ENCODE results near the gene UCK2. TPM values are rescaled to one million over a fixed set of nuclear protein-coding genes. Genes with fewer than 3 reads are reported as not detected.

Gene UCK2
- total and polyA plus RNA-seq, 2 experiments from 2014 or later, result 101 to 149 TPM

DNA sequence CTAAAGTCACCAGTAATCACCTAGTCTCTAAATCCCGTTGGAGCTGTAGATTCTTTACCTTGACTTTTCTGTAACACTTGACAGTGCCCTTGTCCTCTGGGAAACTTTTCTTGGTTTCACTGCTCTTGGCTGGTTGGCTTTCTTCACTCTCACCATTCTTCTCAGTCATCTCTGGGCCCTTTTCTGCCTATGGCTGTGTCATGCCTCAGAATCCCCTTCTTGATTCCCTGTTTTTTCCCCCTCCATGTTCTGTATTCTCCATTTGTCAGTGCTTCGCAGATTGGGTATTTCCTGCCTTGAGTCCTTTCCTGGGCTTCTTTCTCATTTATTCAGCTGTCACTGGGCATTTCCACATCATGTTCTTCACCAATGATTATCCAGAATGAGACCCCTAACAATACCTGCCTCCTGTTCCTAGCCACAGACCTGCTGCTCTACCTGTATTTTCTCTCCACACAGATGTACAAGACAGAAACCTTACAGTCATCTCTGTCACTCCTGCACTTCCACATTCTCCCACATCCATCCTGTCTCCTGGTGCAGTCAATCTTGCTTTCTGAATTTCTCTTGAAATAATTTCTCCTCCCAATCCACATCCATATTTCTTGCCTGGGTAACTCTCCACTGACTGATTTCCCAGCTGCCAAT, 14.7 kb downstream of the UCK2 start (continued):
- TF ChIP-seq ZNF114 (CRISPR knock-in tag; IDR thresholded peaks at IDR 0.05), result no peak
- no peak for TF ChIP-seq CTCF (conservative IDR thresholded peaks at IDR 0.05; ENCODE audit: low read depth in 2 of 2)
- TF ChIP-seq STAT1 (IDR thresholded peaks at IDR 0.05; ENCODE audit: unreplicated experiment), result no peak
- no peak for TF ChIP-seq POLR2AphosphoS5 (IDR thresholded peaks at IDR 0.05; ENCODE audit: low read depth)
- TF ChIP-seq, protein P1, sequence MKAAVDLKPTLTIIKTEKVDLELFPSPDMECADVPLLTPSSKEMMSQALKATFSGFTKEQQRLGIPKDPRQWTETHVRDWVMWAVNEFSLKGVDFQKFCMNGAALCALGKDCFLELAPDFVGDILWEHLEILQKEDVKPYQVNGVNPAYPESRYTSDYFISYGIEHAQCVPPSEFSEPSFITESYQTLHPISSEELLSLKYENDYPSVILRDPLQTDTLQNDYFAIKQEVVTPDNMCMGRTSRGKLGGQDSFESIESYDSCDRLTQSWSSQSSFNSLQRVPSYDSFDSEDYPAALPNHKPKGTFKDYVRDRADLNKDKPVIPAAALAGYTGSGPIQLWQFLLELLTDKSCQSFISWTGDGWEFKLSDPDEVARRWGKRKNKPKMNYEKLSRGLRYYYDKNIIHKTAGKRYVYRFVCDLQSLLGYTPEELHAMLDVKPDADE (IDR thresholded peaks at IDR 0.05), result no peak
- TF ChIP-seq ZNF331 (CRISPR knock-in tag; IDR thresholded peaks at IDR 0.05; ENCODE audit: low read depth), result no peak
- no peak for TF ChIP-seq NANOG (IDR thresholded peaks at IDR 0.05; ENCODE audit: borderline replicate concordance)

- peaks cover 94% of the 10 kb centered on the region for H4K20me1 ChIP-seq (replicated peaks; ENCODE audit: insufficient read depth)
- H3K9me2 ChIP-seq (ENCODE audit: insufficient read depth), result no peaks in the 10 kb centered on the region
- no peak for TF ChIP-seq NANOG (IDR thresholded peaks at IDR 0.05; ENCODE audit: borderline replicate concordance)
- TF ChIP-seq ZNF331 (CRISPR knock-in tag; IDR thresholded peaks at IDR 0.05; ENCODE audit: low read depth), result no peak
- no peak for TF ChIP-seq POLR2AphosphoS5 (IDR thresholded peaks at IDR 0.05; ENCODE audit: low read depth)
- TF ChIP-seq CTCF (conservative IDR thresholded peaks at IDR 0.05; ENCODE audit: low read depth in 2 of 2), result no peak
- H3K4me2 ChIP-seq, result peak overlapping the region; percentile 68; the same call in 1 of the 2 replicates
- peaks cover 4% of the 10 kb centered on the region; the same call in 1 of the 2 replicates for H3F3A ChIP-seq (replicated peaks; ENCODE audit: low read depth)
- Mint-ChIP-seq H3K27me3 (ENCODE audit: insufficient read depth, low read depth, poor library complexity) (peaks cover 9% of the 10 kb centered on the region), H3K27ac (no peak overlapping the region), H3K4me1 (peaks cover 56% of the 10 kb centered on the region), H3K36me3 (ENCODE audit: low read depth) (0 out of 3 replicates have a peak, but pooled peaks cover 6% of the 10 kb centered on the region), H3K4me3 (no peak overlapping the region; the same call in 2 of the 3 replicates), H3K9me3 (no peaks in the 10 kb centered on the region)
- no peak overlapping the region for H2AFZ ChIP-seq
- no peaks in the 10 kb centered on the region for H3K27me3 ChIP-seq (ENCODE audit: insufficient read depth)
- peaks cover 69% of the 10 kb centered on the region for H3K4me1 ChIP-seq (ENCODE audit: insufficient read depth)
- peaks cover 100% of the 10 kb centered on the region for H3K79me2 ChIP-seq (replicated peaks; ENCODE audit: insufficient read depth)
- no peak overlapping the region for H3K4me3 ChIP-seq
- DNase-seq (ENCODE audit: low spot score) (no peak), ATAC-seq (0 out of 3 replicates have a peak, but pooled peaks have one; percentile 16)
- H3K27ac ChIP-seq (ENCODE audit: low read depth), result no peak overlapping the region
- H3K36me3 ChIP-seq (ENCODE audit: insufficient read depth), result no peaks in the 10 kb centered on the region
These were observed 15.3 kb downstream of the UCK2 start for GRCh38 chr1:165842671-165843129.
